Measurements from ENCODE around the gene HAAO. TPM values are rescaled to one million over a fixed set of nuclear protein-coding genes. Genes with fewer than 3 reads are reported as not detected.

The HAAO gene
- total RNA-seq, 1 experiment from 2014 or later, result 47.5 TPM

DNA sequence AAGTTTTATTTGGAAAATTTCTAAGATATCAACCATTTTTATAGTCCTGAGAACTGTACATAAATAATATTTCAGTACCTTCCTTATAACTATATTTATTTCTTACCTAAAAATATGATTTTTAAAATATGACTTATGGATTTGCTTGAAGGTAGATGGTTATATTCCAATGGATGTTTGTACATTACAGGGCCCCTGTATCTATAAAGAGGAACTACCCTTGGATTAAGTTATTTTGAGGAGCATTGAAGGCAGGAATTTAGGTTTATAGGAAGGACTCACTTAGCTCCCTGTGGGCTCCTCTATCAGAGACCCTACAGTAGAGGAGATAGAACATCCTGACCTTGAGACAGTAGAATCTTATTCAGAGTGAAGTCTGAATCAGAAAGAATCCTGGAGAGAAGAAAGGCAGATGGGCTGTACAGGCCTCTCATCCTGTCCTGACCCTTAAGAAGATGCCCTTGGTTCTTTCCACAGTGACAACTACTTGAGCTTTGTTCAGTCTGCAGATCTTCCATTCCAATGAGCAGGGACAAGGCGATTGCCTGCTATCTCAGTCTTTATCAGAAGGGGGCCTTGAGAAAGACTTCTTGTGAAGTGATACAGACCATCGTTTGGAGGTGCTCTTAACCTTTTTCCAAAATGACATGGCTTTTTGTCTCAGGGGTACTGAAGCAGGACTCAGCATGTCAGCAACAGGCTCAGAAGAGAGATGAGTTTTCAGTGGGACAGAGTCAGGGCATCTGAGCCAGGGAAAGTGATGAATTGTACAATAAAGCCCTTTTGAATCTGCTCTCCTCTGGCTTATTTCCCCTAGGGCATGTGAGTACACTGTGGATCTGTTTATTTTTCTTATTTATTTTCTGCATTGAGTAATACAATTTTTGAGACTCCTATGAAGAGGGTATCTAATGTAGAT lies 49.4 kb downstream of the HAAO start:
- no peak for DNase-seq
- intact Hi-C loops (cut with micrococcal nuclease; ENCODE audit: unreplicated experiment), result no loop called here
- H3K9me3 Mint-ChIP-seq (ENCODE audit: unreplicated experiment), result peaks cover under 1% of the 10 kb centered on the region
- Histone ChIP-seq H3K27me3 (replicated peaks; ENCODE audit: control insufficient read depth, insufficient read depth, low read length) (no peaks in the 10 kb centered on the region), H3K4me1 (no peaks in the 10 kb centered on the region), H3K36me3 (ENCODE audit: control insufficient read depth, insufficient read depth, low read length) (no peaks in the 10 kb centered on the region), H3K4me3 (ENCODE audit: low read depth, low read length) (no peak overlapping the region), H3K9me3 (no peaks in the 10 kb centered on the region)
- no peaks in the 10 kb centered on the region for H3K36me3 Mint-ChIP-seq (ENCODE audit: insufficient read depth, unreplicated experiment)
- CTCF ChIA-PET, result no interaction called here
- H3K4me1 Mint-ChIP-seq (ENCODE audit: low read depth, unreplicated experiment), result no peaks in the 10 kb centered on the region
- TF ChIP-seq, protein P1, sequence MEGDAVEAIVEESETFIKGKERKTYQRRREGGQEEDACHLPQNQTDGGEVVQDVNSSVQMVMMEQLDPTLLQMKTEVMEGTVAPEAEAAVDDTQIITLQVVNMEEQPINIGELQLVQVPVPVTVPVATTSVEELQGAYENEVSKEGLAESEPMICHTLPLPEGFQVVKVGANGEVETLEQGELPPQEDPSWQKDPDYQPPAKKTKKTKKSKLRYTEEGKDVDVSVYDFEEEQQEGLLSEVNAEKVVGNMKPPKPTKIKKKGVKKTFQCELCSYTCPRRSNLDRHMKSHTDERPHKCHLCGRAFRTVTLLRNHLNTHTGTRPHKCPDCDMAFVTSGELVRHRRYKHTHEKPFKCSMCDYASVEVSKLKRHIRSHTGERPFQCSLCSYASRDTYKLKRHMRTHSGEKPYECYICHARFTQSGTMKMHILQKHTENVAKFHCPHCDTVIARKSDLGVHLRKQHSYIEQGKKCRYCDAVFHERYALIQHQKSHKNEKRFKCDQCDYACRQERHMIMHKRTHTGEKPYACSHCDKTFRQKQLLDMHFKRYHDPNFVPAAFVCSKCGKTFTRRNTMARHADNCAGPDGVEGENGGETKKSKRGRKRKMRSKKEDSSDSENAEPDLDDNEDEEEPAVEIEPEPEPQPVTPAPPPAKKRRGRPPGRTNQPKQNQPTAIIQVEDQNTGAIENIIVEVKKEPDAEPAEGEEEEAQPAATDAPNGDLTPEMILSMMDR (IDR thresholded peaks at IDR 0.05; ENCODE audit: insufficient read depth in 1 of 2, low read depth in 1 of 2, low read length in 1 of 2, severe bottlenecking in 1 of 2, unreplicated experiment in 1 of 2), result no peak
- H3K4me3 Mint-ChIP-seq (ENCODE audit: unreplicated experiment), result no peak overlapping the region
- H3K27me3 Mint-ChIP-seq (ENCODE audit: insufficient read depth, unreplicated experiment), result no peaks in the 10 kb centered on the region
- H3K27ac Mint-ChIP-seq (ENCODE audit: unreplicated experiment), result no peak overlapping the region
- POLR2A ChIA-PET, result no interaction called here
- BruUV-seq (replicated peaks), result no TSS peak

GRCh38 chr2:42741140-42741539 lies 51.2 kb downstream of the HAAO start:
- peaks cover 10% of the 10 kb centered on the region for H3K9me3 Mint-ChIP-seq (ENCODE audit: unreplicated experiment)
- no peak overlapping the region for H3K27ac Mint-ChIP-seq (ENCODE audit: unreplicated experiment)
- no peak overlapping the region for H3K4me3 ChIP-seq (ENCODE audit: low read depth, low read length)
- no peaks in the 10 kb centered on the region for H3K4me1 ChIP-seq
- H3K27me3 ChIP-seq (replicated peaks; ENCODE audit: control insufficient read depth, insufficient read depth, low read length), result no peaks in the 10 kb centered on the region
- H3K36me3 Mint-ChIP-seq (ENCODE audit: insufficient read depth, unreplicated experiment), result no peaks in the 10 kb centered on the region
- BruUV-seq (replicated peaks), result no TSS peak
- intact Hi-C loops (cut with micrococcal nuclease; ENCODE audit: unreplicated experiment), result no loop called here
- ChIA-PET CTCF (no interaction called here), POLR2A (no interaction called here)
- DNase-seq, result no peak
- no peak overlapping the region for H3K4me3 Mint-ChIP-seq (ENCODE audit: unreplicated experiment)
- H3K27me3 Mint-ChIP-seq (ENCODE audit: insufficient read depth, unreplicated experiment), result no peaks in the 10 kb centered on the region
- H3K4me1 Mint-ChIP-seq (ENCODE audit: low read depth, unreplicated experiment), result no peaks in the 10 kb centered on the region
- TF ChIP-seq, protein P1 (IDR thresholded peaks at IDR 0.05; ENCODE audit: insufficient read depth in 1 of 2, low read depth in 1 of 2, low read length in 1 of 2, severe bottlenecking in 1 of 2, unreplicated experiment in 1 of 2), result no peak
- peaks cover 2% of the 10 kb centered on the region for H3K36me3 ChIP-seq (ENCODE audit: control insufficient read depth, insufficient read depth, low read length)
- peaks cover 4% of the 10 kb centered on the region; the same call in 1 of the 2 replicates for H3K9me3 ChIP-seq

GRCh38 chr2:42736598-42737322 lies 55.6 kb downstream of the HAAO start:
- Histone ChIP-seq H3K36me3 (ENCODE audit: control insufficient read depth, insufficient read depth, low read length) (peaks cover 3% of the 10 kb centered on the region), H3K4me3 (ENCODE audit: low read depth, low read length) (no peak overlapping the region), H3K27me3 (replicated peaks; ENCODE audit: control insufficient read depth, insufficient read depth, low read length) (no peaks in the 10 kb centered on the region), H3K4me1 (no peaks in the 10 kb centered on the region), H3K9me3 (peaks cover 9% of the 10 kb centered on the region; the same call in 1 of the 2 replicates)
- Mint-ChIP-seq H3K4me1 (ENCODE audit: low read depth, unreplicated experiment) (no peaks in the 10 kb centered on the region), H3K9me3 (ENCODE audit: unreplicated experiment) (peaks cover 34% of the 10 kb centered on the region), H3K4me3 (ENCODE audit: unreplicated experiment) (no peak overlapping the region), H3K36me3 (ENCODE audit: insufficient read depth, unreplicated experiment) (peaks cover 5% of the 10 kb centered on the region), H3K27ac (ENCODE audit: unreplicated experiment) (no peak overlapping the region), H3K27me3 (ENCODE audit: insufficient read depth, unreplicated experiment) (no peaks in the 10 kb centered on the region)
- intact Hi-C loops (cut with micrococcal nuclease; ENCODE audit: unreplicated experiment), result no loop called here
- no peak for DNase-seq
- no TSS peak for BruUV-seq (replicated peaks)
- ChIA-PET POLR2A (no interaction called here), CTCF (no interaction called here)
- TF ChIP-seq, protein P1 (IDR thresholded peaks at IDR 0.05; ENCODE audit: insufficient read depth in 1 of 2, low read depth in 1 of 2, low read length in 1 of 2, severe bottlenecking in 1 of 2, unreplicated experiment in 1 of 2), result no peak
